ENCODE data around the gene VPS45.

DNA sequence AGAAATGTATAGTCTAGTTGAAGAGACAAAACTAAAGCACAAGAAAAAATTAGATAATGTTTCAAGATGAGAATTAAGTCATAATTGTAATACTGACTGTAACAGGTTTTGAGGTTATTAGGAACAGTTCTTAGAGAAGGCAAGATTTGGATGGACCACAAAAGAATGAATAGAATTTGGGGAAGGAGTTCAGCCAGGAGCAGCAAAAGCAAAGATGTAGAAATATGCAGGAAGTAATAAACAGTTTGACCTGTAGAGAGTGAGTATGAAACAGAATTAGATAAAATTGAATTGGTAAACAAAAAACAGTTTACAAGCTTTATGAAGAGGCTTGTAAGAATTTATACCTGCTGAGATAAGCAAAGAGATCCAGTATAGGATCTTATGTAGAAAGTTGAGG lies 16.3 kb downstream of the VPS45 start:
- TF ChIP-seq, protein P1, sequence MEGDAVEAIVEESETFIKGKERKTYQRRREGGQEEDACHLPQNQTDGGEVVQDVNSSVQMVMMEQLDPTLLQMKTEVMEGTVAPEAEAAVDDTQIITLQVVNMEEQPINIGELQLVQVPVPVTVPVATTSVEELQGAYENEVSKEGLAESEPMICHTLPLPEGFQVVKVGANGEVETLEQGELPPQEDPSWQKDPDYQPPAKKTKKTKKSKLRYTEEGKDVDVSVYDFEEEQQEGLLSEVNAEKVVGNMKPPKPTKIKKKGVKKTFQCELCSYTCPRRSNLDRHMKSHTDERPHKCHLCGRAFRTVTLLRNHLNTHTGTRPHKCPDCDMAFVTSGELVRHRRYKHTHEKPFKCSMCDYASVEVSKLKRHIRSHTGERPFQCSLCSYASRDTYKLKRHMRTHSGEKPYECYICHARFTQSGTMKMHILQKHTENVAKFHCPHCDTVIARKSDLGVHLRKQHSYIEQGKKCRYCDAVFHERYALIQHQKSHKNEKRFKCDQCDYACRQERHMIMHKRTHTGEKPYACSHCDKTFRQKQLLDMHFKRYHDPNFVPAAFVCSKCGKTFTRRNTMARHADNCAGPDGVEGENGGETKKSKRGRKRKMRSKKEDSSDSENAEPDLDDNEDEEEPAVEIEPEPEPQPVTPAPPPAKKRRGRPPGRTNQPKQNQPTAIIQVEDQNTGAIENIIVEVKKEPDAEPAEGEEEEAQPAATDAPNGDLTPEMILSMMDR (conservative IDR thresholded peaks at IDR 0.05), result no peak
- no peak for TF ChIP-seq EZH2 (IDR thresholded peaks at IDR 0.05; ENCODE audit: low read depth)

Data from PC-9 (cell line).